Measurements from ENCODE around the gene SEC22B.
"Not testable (repeated sequence)": the region's sequence is repeated elsewhere in the genome, so short reads cannot be mapped to it uniquely, and the experiment has no call there.

Gene SEC22B

GRCh38 chr1:120145806-120146205 is 30.5 kb downstream of the SEC22B start:
- H3K36me3 ChIP-seq (ENCODE audit: control insufficient read depth, insufficient read depth, low read length); H3K27me3 ChIP-seq (ENCODE audit: control insufficient read depth, insufficient read depth, low read length); H3K27ac ChIP-seq; H3K9me3 ChIP-seq (ENCODE audit: control insufficient read depth, low read length); H3K4me2 ChIP-seq (ENCODE audit: low read length); H3K4me1 ChIP-seq; H2AFZ ChIP-seq; H3K79me2 ChIP-seq; H3K4me3 ChIP-seq (ENCODE audit: low read depth, low read length); H3K9ac ChIP-seq: not testable (repeated sequence)
- TF ChIP-seq, protein P1, sequence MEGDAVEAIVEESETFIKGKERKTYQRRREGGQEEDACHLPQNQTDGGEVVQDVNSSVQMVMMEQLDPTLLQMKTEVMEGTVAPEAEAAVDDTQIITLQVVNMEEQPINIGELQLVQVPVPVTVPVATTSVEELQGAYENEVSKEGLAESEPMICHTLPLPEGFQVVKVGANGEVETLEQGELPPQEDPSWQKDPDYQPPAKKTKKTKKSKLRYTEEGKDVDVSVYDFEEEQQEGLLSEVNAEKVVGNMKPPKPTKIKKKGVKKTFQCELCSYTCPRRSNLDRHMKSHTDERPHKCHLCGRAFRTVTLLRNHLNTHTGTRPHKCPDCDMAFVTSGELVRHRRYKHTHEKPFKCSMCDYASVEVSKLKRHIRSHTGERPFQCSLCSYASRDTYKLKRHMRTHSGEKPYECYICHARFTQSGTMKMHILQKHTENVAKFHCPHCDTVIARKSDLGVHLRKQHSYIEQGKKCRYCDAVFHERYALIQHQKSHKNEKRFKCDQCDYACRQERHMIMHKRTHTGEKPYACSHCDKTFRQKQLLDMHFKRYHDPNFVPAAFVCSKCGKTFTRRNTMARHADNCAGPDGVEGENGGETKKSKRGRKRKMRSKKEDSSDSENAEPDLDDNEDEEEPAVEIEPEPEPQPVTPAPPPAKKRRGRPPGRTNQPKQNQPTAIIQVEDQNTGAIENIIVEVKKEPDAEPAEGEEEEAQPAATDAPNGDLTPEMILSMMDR (IDR thresholded peaks at IDR 0.05): peak; percentile 26

DNA sequence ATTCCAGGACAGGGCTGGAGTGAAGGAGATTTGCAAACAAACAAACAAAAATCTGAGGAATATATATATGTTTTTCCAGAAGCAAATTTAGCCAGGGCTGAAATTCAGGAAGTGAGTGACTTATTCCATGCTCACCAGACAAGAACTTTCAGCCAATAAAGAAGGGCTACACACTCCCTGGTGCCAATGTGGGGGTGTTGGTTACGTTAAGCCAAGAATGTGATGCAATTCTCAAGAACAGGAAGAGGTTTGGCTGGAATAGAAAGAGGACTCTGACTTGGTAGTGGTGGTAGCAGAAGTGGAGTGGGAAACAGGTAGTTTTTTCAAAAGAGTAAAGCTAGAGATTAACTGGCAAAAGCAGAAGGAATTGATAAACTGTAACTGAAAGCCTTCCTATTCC is 31.7 kb downstream of the SEC22B start:
- H3K9ac ChIP-seq; H3K27me3 ChIP-seq (ENCODE audit: control insufficient read depth, insufficient read depth, low read length); H3K9me3 ChIP-seq (ENCODE audit: control insufficient read depth, low read length); H3K79me2 ChIP-seq; H2AFZ ChIP-seq; H3K4me3 ChIP-seq (ENCODE audit: low read depth, low read length); H3K4me2 ChIP-seq (ENCODE audit: low read length); H3K4me1 ChIP-seq; H3K27ac ChIP-seq; H3K36me3 ChIP-seq (ENCODE audit: control insufficient read depth, insufficient read depth, low read length): not testable (repeated sequence)

- not testable (repeated sequence) for H3K4me2 ChIP-seq (ENCODE audit: low read length); H3K9ac ChIP-seq; H3K9me3 ChIP-seq (ENCODE audit: control insufficient read depth, low read length); H3K27ac ChIP-seq; H3K79me2 ChIP-seq; H3K27me3 ChIP-seq (ENCODE audit: control insufficient read depth, insufficient read depth, low read length); H3K4me1 ChIP-seq; H3K36me3 ChIP-seq (ENCODE audit: control insufficient read depth, insufficient read depth, low read length); H3K4me3 ChIP-seq (ENCODE audit: low read depth, low read length); H2AFZ ChIP-seq
These were observed 32.2 kb downstream of the SEC22B start for GRCh38 chr1:120144169-120144568.

GRCh38 chr1:120143334-120143733 is 33.0 kb downstream of the SEC22B start:
- H3K4me2 ChIP-seq (ENCODE audit: low read length); H3K9me3 ChIP-seq (ENCODE audit: control insufficient read depth, low read length); H3K79me2 ChIP-seq; H3K36me3 ChIP-seq (ENCODE audit: control insufficient read depth, insufficient read depth, low read length); H3K4me3 ChIP-seq (ENCODE audit: low read depth, low read length); H3K4me1 ChIP-seq; H3K27ac ChIP-seq; H3K9ac ChIP-seq; H3K27me3 ChIP-seq (ENCODE audit: control insufficient read depth, insufficient read depth, low read length); H2AFZ ChIP-seq: not testable (repeated sequence)

DNA sequence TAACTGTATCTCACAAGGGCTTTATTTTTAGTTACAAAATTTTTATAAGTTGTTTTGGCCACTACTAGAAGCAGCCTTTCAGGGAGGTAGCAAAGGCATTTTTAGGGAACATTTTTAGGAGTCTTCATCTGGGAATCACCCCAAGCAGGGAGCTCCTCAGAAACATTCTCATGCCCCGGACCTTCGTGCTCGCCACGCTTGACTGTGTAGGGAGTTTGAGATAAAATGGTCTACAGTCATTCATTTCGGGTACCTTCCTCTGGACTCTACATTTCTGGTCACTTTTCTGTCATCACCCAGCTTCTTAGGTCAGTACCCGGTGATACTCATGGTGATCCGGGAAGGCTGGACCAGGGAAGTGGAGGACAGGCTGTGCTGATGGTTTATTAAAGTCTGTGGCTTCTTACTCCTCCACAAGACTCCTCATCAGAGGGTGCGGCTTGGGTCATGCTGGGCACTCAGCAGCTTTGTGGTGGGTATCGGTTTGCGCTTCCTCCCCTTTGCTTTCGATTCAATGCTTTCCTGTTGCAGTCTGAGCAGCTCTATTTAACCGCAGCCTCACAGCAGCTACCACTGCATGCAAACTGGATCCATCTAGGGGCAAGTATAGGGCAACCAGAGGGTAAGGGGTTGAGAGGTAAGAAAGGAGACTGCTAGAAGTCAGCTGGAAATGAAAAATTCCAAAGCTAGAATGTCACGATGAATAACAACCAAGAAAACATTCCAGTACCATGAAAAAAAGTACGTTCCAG is 33.6 kb downstream of the SEC22B start:
- not testable (repeated sequence) for H3K4me1 ChIP-seq; H3K9me3 ChIP-seq (ENCODE audit: control insufficient read depth, low read length); H3K27ac ChIP-seq; H3K4me3 ChIP-seq (ENCODE audit: low read depth, low read length); H3K4me2 ChIP-seq (ENCODE audit: low read length); H3K79me2 ChIP-seq; H3K27me3 ChIP-seq (ENCODE audit: control insufficient read depth, insufficient read depth, low read length); H2AFZ ChIP-seq; H3K9ac ChIP-seq; H3K36me3 ChIP-seq (ENCODE audit: control insufficient read depth, insufficient read depth, low read length)

DNA sequence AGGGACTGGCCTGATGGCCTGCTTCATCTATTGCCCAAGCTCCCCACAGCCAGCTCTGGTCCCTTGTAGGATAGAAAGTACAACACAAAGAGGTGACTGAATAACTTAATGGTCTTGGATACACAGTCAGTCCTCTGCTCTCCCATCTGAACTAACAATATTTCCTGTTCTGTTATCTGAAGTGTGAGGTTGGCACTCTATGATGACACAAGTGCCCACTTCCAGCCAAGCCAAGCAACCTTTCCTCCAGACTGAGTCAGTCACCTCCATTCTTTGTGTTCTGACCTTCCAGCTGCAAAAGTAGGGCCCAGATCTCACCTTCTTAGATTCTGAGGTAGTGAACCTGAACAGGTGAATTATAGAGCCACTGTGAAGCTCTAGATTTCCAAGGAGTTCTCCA is 34.5 kb downstream of the SEC22B start:
- H3K9me3 ChIP-seq (ENCODE audit: control insufficient read depth, low read length); H3K27me3 ChIP-seq (ENCODE audit: control insufficient read depth, insufficient read depth, low read length); H3K4me2 ChIP-seq (ENCODE audit: low read length); H3K27ac ChIP-seq; H3K9ac ChIP-seq; H3K79me2 ChIP-seq; H2AFZ ChIP-seq; H3K4me3 ChIP-seq (ENCODE audit: low read depth, low read length); H3K4me1 ChIP-seq; H3K36me3 ChIP-seq (ENCODE audit: control insufficient read depth, insufficient read depth, low read length): not testable (repeated sequence)

GRCh38 chr1:120140656-120141265 is 35.6 kb downstream of the SEC22B start:
- H3K27me3 ChIP-seq (ENCODE audit: control insufficient read depth, insufficient read depth, low read length); H3K36me3 ChIP-seq (ENCODE audit: control insufficient read depth, insufficient read depth, low read length); H3K9ac ChIP-seq; H2AFZ ChIP-seq; H3K27ac ChIP-seq; H3K79me2 ChIP-seq; H3K4me2 ChIP-seq (ENCODE audit: low read length); H3K4me1 ChIP-seq; H3K4me3 ChIP-seq (ENCODE audit: low read depth, low read length); H3K9me3 ChIP-seq (ENCODE audit: control insufficient read depth, low read length): not testable (repeated sequence)

DNA sequence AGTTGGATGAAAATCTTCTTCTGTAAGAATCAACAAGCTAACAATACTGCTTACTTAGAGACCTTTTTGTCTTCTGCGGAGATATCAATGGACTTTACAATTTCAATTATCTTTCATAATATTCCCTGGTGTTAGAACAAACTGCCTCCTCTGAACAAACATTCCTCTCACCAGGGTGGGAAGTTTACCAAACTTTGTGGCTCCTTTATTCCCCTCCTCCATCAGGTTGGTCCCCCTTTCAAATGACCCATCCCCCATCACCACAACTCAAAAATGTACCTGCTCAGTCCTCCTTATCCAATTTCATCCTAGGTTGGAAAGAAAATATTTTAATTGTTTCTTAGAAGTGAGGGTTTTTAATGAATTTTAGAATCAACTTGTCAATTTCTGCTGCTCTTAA is 40.2 kb downstream of the SEC22B start:
- not testable (repeated sequence) for H3K4me1 ChIP-seq; H3K79me2 ChIP-seq; H3K27me3 ChIP-seq (ENCODE audit: control insufficient read depth, insufficient read depth, low read length); H3K27ac ChIP-seq; H3K9ac ChIP-seq; H3K9me3 ChIP-seq (ENCODE audit: control insufficient read depth, low read length); H3K4me3 ChIP-seq (ENCODE audit: low read depth, low read length); H3K4me2 ChIP-seq (ENCODE audit: low read length); H3K36me3 ChIP-seq (ENCODE audit: control insufficient read depth, insufficient read depth, low read length); H2AFZ ChIP-seq

DNA sequence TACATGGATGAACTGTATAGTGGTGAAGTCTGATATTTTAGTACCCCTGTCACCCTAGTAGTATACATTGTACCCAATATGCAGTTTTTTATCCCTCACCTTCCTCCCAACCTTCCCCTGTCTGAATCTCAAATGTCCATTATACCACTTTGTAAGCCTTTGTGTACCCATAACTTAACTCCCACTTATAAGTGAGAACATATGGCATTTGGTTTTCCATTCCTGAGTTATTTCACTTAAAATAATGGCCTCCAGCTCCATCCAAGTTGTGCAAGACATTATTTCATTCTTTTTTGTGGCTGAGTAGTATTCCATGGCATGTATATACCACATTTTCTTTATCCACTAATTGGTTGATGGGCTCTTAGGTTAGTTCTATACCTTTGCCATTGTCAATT is 42.4 kb downstream of the SEC22B start:
- not testable (repeated sequence) for H2AFZ ChIP-seq; H3K27me3 ChIP-seq (ENCODE audit: control insufficient read depth, insufficient read depth, low read length); H3K4me2 ChIP-seq (ENCODE audit: low read length); H3K4me1 ChIP-seq; H3K9ac ChIP-seq; H3K4me3 ChIP-seq (ENCODE audit: low read depth, low read length); H3K27ac ChIP-seq; H3K9me3 ChIP-seq (ENCODE audit: control insufficient read depth, low read length); H3K79me2 ChIP-seq; H3K36me3 ChIP-seq (ENCODE audit: control insufficient read depth, insufficient read depth, low read length)
